Mucosa of descending colon (tissue), 3 donors: ENCODE data around the gene TPSG1. TPM values are rescaled to one million over a fixed set of nuclear protein-coding genes. Genes with fewer than 3 reads are reported as not detected.
A peak's percentile ranks its signal among the peaks of the same experiment; 100 is the strongest.

Experiments
- ATAC-seq: fragments of 200-7000 bp; cut with Tn5 transposase; one replicate; pipeline ENCODE4 v1.9.1; 2020; ENCODE audit warnings: mild to moderate bottlenecking, moderate library complexity
- DNase-seq, 3 donors: peaks; one replicate each; pipeline ENCODE4 v3.0.0-alpha.2; 2020
- H3K36me3 ChIP-seq: fragments of 200-600 bp; one replicate; pipeline ENCODE4 v1.8.0; 2021; ENCODE audit warnings: low read depth, mild to moderate bottlenecking
- H3K4me1 ChIP-seq: fragments of 200-600 bp; one replicate; pipeline ENCODE4 v1.8.0; 2021; ENCODE audit warnings: low read depth, mild to moderate bottlenecking
- H3K4me3 ChIP-seq: fragments of 200-600 bp; one replicate; pipeline ENCODE4 v1.8.0; 2021; ENCODE audit warnings: mild to moderate bottlenecking
- H3K9me3 ChIP-seq: fragments of 200-600 bp; one replicate; pipeline ENCODE4 v1.8.0; 2021; ENCODE audit warnings: mild to moderate bottlenecking
- CTCF ChIP-seq: fragments of 200-600 bp; IDR thresholded peaks from one replicate; pipeline ENCODE4 v1.8.0; 2022; ENCODE audit warnings: antibody characterized with exemption, mild to moderate bottlenecking
- intact Hi-C, 2 donors: fragments of 100-400 bp; cut with DNase I in 1 of 2; cut with micrococcal nuclease in 1 of 2; formaldehyde crosslinking; loops; one replicate each; pipeline versions ENCODE4 v1.11.0 to v1.11.1; 2022; cut with DNase I, micrococcal nuclease
- total RNA-seq, 3 donors: library from RNA; stranded (reverse); fragmentation: NEBNext Ultra II Directional in 2 of 3; extraction: Animal tissue kit (Norgen Biotek cat#: 25700) in 2 of 3; gene quantifications; one replicate each; pipeline versions ENCODE4 v1.2.1 to v1.2.4, GENCODE V29; 2021 to 2023
- donor health status: DM: no; HTN: no; CAD: no; lungs with moderate emphysema.
- donor health status: DM: no; HTN: no; CAD: no.
- donor health status: DM: no; HTN: yes; CAD: no.

Gene TPSG1
- total RNA-seq, 3 donors from 2014 or later = 23.3 to 61.3 (median 53.7) TPM

- ATAC-seq = peak; percentile 70
- Histone ChIP-seq H3K36me3 (no peaks in the 10 kb centered on the region), H3K4me1 (no peaks in the 10 kb centered on the region), H3K4me3 (no peak overlapping the region), H3K9me3 (no peaks in the 10 kb centered on the region)
- peak; percentile 51 to 69 (median 64) for DNase-seq
- no peak for TF ChIP-seq CTCF
- intact Hi-C loops = no loop called here
Observed at GRCh38 chr16:1224558-1224957, 510 bp downstream of the TPSG1 start.

GRCh38 chr16:1223355-1224214, 1.5 kb downstream of the TPSG1 start:
- DNase-seq (no peak), ATAC-seq (no peak)
- intact Hi-C loops = no loop called here
- Histone ChIP-seq H3K4me3 (no peak overlapping the region), H3K4me1 (no peaks in the 10 kb centered on the region), H3K9me3 (no peaks in the 10 kb centered on the region), H3K36me3 (no peaks in the 10 kb centered on the region)
- TF ChIP-seq CTCF = no peak

GRCh38 chr16:1222553-1223354, 2.3 kb downstream of the TPSG1 start:
- Histone ChIP-seq H3K4me3 (no peak overlapping the region), H3K36me3 (no peaks in the 10 kb centered on the region), H3K4me1 (no peaks in the 10 kb centered on the region), H3K9me3 (no peaks in the 10 kb centered on the region)
- no peak for ATAC-seq
- intact Hi-C loops = no loop called here
- TF ChIP-seq CTCF = no peak
- no peak for DNase-seq

- TF ChIP-seq CTCF = no peak
- ATAC-seq (no peak), DNase-seq (peak in 2 of 3 donors; percentile 38 to 40)
- intact Hi-C loops = no loop called here
- Histone ChIP-seq H3K36me3 (no peaks in the 10 kb centered on the region), H3K9me3 (no peaks in the 10 kb centered on the region), H3K4me3 (no peak overlapping the region), H3K4me1 (no peaks in the 10 kb centered on the region)
Observed at GRCh38 chr16:1221628-1222552, 3.2 kb downstream of the TPSG1 start.
